IMR-90 (cell line): ENCODE data around the gene CNTLN.

Experiments
- BHLHE40 ChIP-seq: fragments of 150-350 bp; IDR thresholded peaks from 2 replicates; pipeline ENCODE4 v1.6.1; 2016; ENCODE audit warnings: mild to moderate bottlenecking, low read depth, low read length
- CHD1 ChIP-seq: IDR thresholded peaks from 2 replicates; pipeline ENCODE4 v1.6.1; 2012; ENCODE audit warnings: low read depth, low read length, improper control_type of control experiment
- FOS ChIP-seq: fragments of 150-350 bp; IDR thresholded peaks from 2 replicates; pipeline ENCODE4 v1.6.1; 2016; ENCODE audit warnings: low read depth, low read length
- MXI1 ChIP-seq: IDR thresholded peaks from 2 replicates; pipeline ENCODE4 v1.6.1; 2012; ENCODE audit warnings: low read depth, mild to moderate bottlenecking, low read length, moderate library complexity, borderline replicate concordance
- NFE2L2 ChIP-seq: fragments of 150-350 bp; IDR thresholded peaks from 2 replicates; pipeline ENCODE4 v1.6.1; 2016; ENCODE audit warnings: low read depth, mild to moderate bottlenecking, low read length
- POLR2A ChIP-seq: IDR thresholded peaks from 2 replicates; pipeline ENCODE4 v1.6.1; 2012; ENCODE audit warnings: mild to moderate bottlenecking, low read depth, low read length
- RAD21 ChIP-seq: IDR thresholded peaks from 2 replicates; pipeline ENCODE4 v1.6.1; 2012; ENCODE audit warnings: low read length, improper control_type of control experiment
- RCOR1 ChIP-seq: IDR thresholded peaks from 2 replicates; pipeline ENCODE4 v1.6.1; 2012; ENCODE audit warnings: mild to moderate bottlenecking, low read length, improper control_type of control experiment; ENCODE audit not compliant: insufficient replicate concordance
- RFX5 ChIP-seq: IDR thresholded peaks from 2 replicates; pipeline ENCODE4 v1.8.0; 2012; ENCODE audit warnings: low read depth, mild to moderate bottlenecking, low read length, moderate library complexity
- SMC3 ChIP-seq: fragments of 150-350 bp; IDR thresholded peaks from 2 replicates; pipeline ENCODE4 v1.6.1; 2016; ENCODE audit warnings: low read depth, mild to moderate bottlenecking, antibody characterized with exemption, low read length, moderate library complexity
- TF ChIP-seq, protein P1 (sequence below): conservative IDR thresholded peaks from 2 replicates; pipeline ENCODE4 v1.5.1; 2012; ENCODE audit warnings: mild to moderate bottlenecking, low read depth, low read length, improper control_type of control experiment
- TF ChIP-seq, protein P2 (sequence below): fragments of 150-350 bp; IDR thresholded peaks from 2 replicates; pipeline ENCODE4 v1.6.1; 2017; ENCODE audit warnings: mild to moderate bottlenecking, antibody characterized with exemption, low read length, low read depth

DNA sequence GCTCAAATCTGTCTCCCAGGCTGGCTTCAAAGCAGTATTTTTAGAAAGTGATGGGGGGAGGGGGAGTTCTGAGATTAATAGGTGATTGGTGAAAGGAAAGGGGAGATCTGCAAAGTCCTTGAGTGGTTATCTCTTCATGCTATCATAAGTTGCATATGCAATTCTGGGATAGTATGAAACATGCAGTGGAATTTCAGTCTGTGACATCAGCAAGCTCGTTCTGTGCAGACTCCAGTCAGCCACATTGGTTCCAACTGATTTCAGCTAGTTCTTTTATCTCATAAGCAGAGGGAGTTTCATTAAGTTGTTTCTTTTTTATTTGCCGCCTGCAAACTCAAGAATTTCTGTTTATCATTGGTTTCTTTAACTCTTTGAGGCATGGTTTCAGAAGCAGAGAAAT, 263.5 kb downstream of the CNTLN start:
- TF ChIP-seq RAD21, result no peak
- no peak for TF ChIP-seq POLR2A
- TF ChIP-seq, protein P1, sequence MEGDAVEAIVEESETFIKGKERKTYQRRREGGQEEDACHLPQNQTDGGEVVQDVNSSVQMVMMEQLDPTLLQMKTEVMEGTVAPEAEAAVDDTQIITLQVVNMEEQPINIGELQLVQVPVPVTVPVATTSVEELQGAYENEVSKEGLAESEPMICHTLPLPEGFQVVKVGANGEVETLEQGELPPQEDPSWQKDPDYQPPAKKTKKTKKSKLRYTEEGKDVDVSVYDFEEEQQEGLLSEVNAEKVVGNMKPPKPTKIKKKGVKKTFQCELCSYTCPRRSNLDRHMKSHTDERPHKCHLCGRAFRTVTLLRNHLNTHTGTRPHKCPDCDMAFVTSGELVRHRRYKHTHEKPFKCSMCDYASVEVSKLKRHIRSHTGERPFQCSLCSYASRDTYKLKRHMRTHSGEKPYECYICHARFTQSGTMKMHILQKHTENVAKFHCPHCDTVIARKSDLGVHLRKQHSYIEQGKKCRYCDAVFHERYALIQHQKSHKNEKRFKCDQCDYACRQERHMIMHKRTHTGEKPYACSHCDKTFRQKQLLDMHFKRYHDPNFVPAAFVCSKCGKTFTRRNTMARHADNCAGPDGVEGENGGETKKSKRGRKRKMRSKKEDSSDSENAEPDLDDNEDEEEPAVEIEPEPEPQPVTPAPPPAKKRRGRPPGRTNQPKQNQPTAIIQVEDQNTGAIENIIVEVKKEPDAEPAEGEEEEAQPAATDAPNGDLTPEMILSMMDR, result no peak
- TF ChIP-seq RFX5, result no peak
- no peak for TF ChIP-seq FOS
- no peak for TF ChIP-seq SMC3
- no peak for TF ChIP-seq MXI1
- no peak for TF ChIP-seq CHD1
- no peak for TF ChIP-seq BHLHE40
- TF ChIP-seq RCOR1, result no peak
- TF ChIP-seq, protein P2, sequence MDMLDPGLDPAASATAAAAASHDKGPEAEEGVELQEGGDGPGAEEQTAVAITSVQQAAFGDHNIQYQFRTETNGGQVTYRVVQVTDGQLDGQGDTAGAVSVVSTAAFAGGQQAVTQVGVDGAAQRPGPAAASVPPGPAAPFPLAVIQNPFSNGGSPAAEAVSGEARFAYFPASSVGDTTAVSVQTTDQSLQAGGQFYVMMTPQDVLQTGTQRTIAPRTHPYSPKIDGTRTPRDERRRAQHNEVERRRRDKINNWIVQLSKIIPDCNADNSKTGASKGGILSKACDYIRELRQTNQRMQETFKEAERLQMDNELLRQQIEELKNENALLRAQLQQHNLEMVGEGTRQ, result no peak
- TF ChIP-seq NFE2L2, result no peak
